Fibroblast of peridontal ligament (primary cell): ENCODE measurements around the gene SLC25A51.
A peak's percentile ranks its signal among the peaks of the same experiment; 100 is the strongest.

Experiments
- DNase-seq: peaks from one replicate; pipeline ENCODE4 v3.0.0-alpha.2; 2010; ENCODE audit errors: extremely low read depth

Gene SLC25A51

DNA sequence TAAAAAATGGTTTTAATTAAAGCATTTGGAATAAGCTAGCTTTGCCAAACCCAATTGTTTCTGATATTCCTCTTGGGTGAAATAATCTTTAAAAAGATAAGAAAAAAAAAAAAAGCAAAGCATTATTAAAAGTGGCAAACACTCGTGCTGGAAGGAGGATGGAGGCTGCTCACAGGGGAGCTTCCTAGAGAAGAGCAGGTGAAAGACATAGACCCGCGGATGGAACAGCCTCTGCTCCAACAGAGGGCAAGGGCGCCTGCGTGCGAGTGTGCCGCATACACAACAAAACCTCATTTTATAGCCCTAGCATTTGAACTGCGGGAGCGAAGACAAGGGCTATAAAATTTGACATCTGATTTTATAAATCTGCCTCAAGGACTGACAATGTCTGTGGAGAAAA lies 33.4 kb upstream of the SLC25A51 start:
- no peak for DNase-seq

DNA sequence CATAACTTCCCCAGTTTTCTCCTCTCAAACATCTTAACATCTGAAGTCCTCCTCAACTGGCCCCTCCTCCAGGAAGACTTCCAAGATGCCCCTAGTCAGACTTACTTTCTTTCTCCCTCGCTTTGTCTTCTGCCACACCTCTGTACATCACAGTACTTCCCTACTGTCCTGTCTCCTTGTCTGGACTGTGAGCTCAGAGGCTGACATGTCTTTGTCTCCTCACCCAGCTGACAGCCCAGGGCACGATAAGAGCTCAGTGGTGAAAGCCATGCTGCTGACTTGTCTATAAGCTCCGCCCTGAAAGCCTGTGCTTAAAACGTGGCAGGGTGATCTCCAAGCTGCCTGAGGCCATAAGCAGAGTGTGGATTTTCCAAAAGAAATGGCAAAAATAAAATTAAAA lies 33.0 kb upstream of the SLC25A51 start:
- peak; percentile 77 for DNase-seq

- no peak for DNase-seq
These were observed 32.4 kb upstream of the SLC25A51 start for GRCh38 chr9:37936376-37936775.

DNA sequence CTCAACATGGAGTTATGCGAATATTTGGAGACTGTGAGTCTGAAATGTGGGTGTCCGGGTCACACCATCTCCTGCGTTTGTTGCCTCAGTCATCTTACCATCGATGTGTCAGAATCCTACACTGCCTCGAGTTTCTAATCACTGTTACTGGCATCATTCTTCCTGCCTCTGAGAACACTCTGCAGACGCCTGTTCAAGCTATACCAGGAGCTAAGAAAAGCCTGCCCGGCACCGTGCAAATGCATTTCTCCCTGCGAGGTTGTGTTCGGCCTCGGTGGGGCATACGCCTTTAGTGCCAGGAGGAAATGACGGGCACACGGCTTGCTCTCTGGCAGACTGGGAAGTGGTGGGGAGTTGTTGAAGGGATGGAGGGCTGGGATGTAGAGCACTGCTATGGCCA lies 31.2 kb upstream of the SLC25A51 start:
- peak; percentile 39 for DNase-seq

DNA sequence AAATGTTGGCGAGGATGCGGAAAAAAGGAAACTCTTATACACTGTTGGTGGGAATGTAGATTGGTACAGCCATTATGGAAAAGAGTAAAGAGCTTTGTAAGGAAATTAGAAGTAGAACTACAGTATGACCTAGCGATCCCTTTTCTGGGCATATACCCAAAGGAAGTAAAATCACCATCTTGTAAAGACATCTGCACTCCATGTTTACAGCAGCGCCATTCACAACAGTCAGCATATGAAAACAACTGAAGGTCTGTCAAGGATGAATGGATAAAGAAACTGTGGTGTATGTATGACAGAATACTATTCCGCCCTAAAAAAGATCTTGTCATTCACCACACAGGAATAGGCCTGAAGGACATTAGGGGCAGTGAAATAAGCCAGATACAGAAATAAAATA lies 27.7 kb upstream of the SLC25A51 start:
- peak; percentile 37 for DNase-seq

DNA sequence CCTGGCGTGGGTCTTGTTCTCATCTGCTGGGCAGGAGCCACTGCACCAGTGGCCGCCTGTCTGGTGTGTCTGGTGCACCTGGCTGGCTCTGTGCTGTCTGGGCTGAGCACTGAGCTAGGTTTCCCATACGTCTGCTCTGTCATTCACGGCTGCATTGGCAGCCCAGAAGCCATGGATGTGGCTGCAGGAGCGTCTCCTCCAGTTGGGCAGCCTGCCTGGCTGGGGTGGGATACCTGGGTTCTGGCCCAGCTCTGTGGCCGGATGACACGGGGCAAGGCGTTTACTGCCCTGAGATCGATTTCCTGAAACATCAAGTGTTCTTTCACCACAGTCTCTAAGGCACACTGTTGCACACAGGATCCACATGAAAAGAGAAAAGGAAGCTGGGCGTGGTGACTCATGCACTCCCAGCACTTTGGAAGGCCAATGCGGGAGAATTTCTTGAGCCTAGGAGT lies 25.5 kb upstream of the SLC25A51 start:
- peak; percentile 61 for DNase-seq

DNA sequence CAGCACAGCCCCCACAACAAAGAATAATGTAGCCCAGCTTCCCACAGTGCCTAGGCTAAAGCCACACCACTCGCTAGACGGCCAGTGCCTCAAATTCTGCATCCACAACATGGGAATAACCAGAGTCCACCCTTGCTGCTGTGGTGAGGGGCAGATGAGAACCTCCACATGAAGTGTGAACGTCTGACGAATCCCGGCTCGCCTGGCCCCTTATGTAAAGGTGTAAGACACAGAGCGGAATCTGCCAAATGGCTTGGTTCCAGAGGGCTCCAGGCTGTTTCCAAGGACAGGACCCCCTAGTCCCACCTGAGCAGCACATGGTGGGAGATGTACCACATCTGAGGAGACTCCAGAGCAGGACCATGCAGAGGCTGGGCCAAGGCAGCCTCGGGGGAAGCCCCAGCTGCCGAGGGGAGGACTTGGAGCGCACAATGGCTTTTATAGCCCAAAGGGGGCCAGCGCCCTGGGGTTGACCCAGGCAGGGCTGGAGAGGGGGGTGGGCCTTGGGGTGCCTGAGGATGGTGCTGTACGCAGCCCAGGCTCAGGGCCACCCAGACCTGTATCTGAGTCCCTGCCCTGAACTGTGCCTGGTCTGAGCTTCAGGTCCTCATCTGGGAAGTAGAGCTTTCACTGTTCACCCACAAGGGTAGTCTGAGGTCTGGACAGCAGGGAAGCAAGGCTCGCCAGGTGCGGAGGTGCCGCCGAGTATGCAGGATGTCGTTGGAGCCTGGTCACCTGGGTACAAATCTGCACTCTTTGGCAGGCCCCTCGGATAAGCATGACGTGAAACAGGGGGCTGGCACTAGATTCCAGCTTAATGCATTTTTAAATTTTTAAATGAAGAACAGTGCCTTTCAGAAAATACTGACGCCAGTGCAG lies 24.9 kb upstream of the SLC25A51 start:
- DNase-seq, result no peak

DNA sequence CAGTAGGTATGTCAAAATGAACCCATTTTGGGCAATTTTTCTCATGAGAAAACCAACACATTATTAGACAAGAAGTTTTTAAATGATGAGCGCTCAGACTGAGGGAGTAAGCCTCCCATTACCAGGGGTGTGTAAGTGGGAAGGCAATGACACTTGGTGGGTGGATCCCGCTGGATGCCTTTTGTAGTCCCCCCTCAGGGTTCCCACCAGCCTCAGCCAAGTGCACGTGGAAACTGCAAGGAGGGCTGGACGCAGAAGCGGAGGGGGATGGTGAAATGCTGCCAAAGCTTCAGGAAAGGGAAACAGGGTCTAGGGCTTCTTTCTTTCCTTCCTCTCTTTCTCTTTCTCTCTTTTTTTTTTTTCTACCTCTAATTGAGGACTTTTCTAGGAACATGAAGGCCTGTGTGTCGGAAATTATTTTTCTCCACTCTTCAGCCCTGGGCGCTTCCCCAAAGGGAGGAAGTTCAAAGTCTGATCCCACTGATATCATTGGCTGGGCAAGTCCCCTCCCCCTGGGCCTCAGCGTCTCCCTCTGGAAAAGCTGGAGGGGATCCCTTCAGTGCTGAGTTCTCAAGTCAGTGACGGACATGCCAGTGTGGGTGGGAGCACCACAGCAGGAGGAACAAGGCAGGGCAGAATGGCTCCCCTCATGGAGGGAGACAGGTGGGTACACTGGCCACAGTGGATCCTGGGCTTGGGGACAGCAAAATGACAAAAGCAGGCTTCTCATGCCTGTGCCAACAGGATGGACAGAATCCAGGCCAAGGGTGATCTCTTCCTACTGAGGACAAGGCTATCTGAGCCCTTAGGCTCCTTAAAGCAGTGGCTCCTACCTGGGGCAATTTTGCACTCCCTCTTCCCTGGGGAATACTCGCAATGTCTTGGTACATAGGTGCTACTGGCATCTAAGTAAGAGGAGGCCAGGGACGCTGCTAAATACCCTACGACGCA lies 23.9 kb upstream of the SLC25A51 start:
- no peak for DNase-seq

DNA sequence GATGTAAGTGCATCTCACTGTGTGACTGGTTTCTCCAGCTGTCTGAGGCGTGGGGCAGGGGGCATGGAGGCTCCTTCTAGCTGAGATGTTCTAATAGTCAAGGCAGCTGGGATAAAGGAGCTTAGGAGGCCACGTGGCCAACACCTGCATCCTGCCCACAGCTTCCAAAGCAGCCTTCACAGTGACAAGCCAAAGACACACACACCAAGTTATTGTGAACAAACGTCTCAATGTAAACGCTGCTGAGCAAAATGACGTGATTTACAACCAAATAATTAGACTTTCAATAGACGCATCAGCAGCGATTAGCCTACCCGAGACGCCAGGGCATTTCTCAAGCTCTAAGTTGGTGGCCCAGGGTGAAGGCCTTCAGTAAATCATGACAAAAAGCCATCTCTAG lies 23.2 kb upstream of the SLC25A51 start:
- DNase-seq, result no peak

GRCh38 chr9:37926737-37927118 lies 22.8 kb upstream of the SLC25A51 start:
- no peak for DNase-seq

- no peak for DNase-seq
These were observed 22.1 kb upstream of the SLC25A51 start for GRCh38 chr9:37925786-37926736.

- DNase-seq, result no peak
These were observed 21.1 kb upstream of the SLC25A51 start for GRCh38 chr9:37925006-37925405.

DNA sequence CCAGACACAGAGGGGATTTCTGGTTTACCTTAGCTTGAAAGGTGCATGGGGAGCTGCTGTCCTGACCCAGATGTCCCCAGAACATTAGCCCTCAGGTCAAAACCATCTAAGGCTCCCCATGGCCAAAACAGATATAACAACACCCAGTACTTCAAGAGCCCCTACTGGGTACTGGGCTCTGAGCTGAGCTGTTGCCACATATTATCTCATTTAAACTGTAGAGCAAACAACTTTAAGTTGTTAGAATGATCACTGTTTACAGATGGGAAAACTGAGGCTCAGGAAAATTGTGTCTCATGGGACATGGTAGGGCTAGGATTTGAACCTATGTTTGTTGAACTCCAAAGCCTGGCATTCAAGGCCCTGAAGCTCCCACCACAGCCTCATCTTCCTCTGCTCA lies 20.6 kb upstream of the SLC25A51 start:
- DNase-seq, result no peak

- no peak for DNase-seq
These were observed 20.0 kb upstream of the SLC25A51 start for GRCh38 chr9:37923796-37924427.

DNA sequence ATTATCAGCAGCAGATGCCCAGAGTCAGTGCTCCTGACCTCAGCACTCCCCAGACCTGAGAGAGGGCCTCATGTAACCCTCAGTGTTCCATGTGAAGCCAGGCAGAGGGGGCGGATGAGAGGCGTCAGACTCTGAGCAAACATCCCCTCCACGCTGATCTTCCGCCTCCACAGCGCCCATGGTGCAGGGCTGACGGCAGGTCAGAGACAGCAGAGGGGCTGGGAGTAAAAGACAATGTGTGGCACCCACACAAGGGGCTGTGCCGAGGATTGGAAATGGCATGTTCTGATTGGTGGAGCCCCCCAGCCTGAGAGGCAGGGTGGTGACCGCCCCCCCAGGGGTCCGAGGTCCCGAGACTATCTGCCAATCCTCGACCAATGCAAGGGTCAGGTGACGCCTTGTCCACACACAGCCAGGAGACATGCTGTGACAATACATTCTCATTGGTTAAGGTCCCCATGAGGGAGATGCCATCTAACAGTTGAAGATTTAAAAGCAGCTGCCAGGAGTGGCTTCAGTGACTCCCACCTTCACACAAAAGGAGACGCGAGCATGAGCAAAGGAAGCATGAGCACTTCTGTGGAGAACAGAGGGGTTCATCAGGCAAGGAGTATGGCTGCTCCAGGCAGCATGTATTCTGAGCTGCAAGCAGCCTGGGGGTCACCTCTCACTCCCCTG lies 19.3 kb upstream of the SLC25A51 start:
- no peak for DNase-seq

- DNase-seq, result no peak
These were observed 18.6 kb upstream of the SLC25A51 start for GRCh38 chr9:37922363-37923117.

- DNase-seq, result peak; percentile 84
These were observed 17.8 kb upstream of the SLC25A51 start for GRCh38 chr9:37921546-37922300.

- DNase-seq, result no peak
These were observed 17.2 kb upstream of the SLC25A51 start for GRCh38 chr9:37921168-37921510.
